ENCODE results near the gene ROR2. TPM values are rescaled to one million over a fixed set of nuclear protein-coding genes. Genes with fewer than 3 reads are reported as not detected.

Gene ROR2
- total RNA-seq, 1 experiment from 2014 or later = 2.7 TPM

GRCh38 chr9:91519520-91520277 lies 430.3 kb downstream of the ROR2 start:
- Histone ChIP-seq H3K4ac (ENCODE audit: low read depth, low read length) (no peak overlapping the region), H4K91ac (ENCODE audit: insufficient read length, low read depth, low read length) (no peak overlapping the region), H2BK5ac (ENCODE audit: insufficient read length, low read length) (no peak overlapping the region), H3K18ac (ENCODE audit: insufficient read length, low read depth, low read length) (no peak overlapping the region), H4K5ac (ENCODE audit: insufficient read length, low read depth, low read length) (no peak overlapping the region), H3K4me1 (ENCODE audit: insufficient read depth, low read length) (no peaks in the 10 kb centered on the region; the same call in 1 of the 2 replicates), H2AK5ac (ENCODE audit: insufficient read length, low read length) (no peak overlapping the region), H3K14ac (ENCODE audit: insufficient read depth, low read length) (no peak overlapping the region), H2BK120ac (ENCODE audit: low read depth, low read length, poor library complexity, severe bottlenecking) (no peak overlapping the region), H3K79me2 (ENCODE audit: insufficient read depth, low read length) (no peaks in the 10 kb centered on the region), H2BK12ac (ENCODE audit: insufficient read length, low read depth, low read length) (no peak overlapping the region), H2BK20ac (ENCODE audit: low read depth, low read length, poor library complexity, severe bottlenecking) (no peak overlapping the region), H3K56ac (ENCODE audit: insufficient read length, low read depth, low read length) (no peak overlapping the region), H3K27ac (ENCODE audit: insufficient read length, low read depth, low read length) (no peak overlapping the region), H3K27me3 (ENCODE audit: insufficient read depth, low read length) (no peaks in the 10 kb centered on the region), H3K23ac (ENCODE audit: insufficient read length, low read depth, low read length) (no peak overlapping the region), H3K79me1 (ENCODE audit: insufficient read depth, low read depth, low read length, poor library complexity, severe bottlenecking) (no peaks in the 10 kb centered on the region), H2BK15ac (ENCODE audit: low read depth, low read length) (no peak overlapping the region), H4K8ac (replicated peaks; ENCODE audit: insufficient read length, low read depth, low read length) (no peak overlapping the region), H4K20me1 (ENCODE audit: control insufficient read depth, insufficient read depth, insufficient read length) (no peaks in the 10 kb centered on the region), H3K9me3 (ENCODE audit: control insufficient read depth, low read depth, low read length) (no peaks in the 10 kb centered on the region), H3T11ph (ENCODE audit: low read length) (no peak overlapping the region), H3K9ac (ENCODE audit: extremely low read depth, insufficient read length, low read length) (no peak overlapping the region), H3K23me2 (ENCODE audit: insufficient read length, low read depth, low read length, poor library complexity, severe bottlenecking) (no peaks in the 10 kb centered on the region), H3K4me2 (ENCODE audit: insufficient read depth, insufficient read length, low read length) (no peak overlapping the region), H2AFZ (ENCODE audit: low read length) (no peak overlapping the region)
- Mint-ChIP-seq H3K9me3 (peaks cover 8% of the 10 kb centered on the region in 2 experiments), H3K4me3 (no peak overlapping the region), H3K27ac (no peak overlapping the region), H3K36me3 (ENCODE audit: insufficient read depth in 1 of 3, low read depth in 3 of 3) (peaks cover 0 to 4% (median 3%) of the 10 kb centered on the region in 3 experiments; a peak in 3 of 7 replicates), H3K27me3 (ENCODE audit: low read depth) (no peaks in the 10 kb centered on the region; the same call in 1 of the 2 replicates), H3K4me1 (peaks cover 8 to 12% of the 10 kb centered on the region in 2 experiments)
- DNase-seq = no peak
- TF ChIP-seq CTCF (conservative IDR thresholded peaks at IDR 0.05) = no peak
- no CpG with 5 or more reads among the region's 2 CpGs for WGBS (ENCODE audit: extremely low coverage, insufficient read length, low lambda C conversion rate)
